ENCODE data around the gene CLEC17A.

CLEC17A gene

DNA sequence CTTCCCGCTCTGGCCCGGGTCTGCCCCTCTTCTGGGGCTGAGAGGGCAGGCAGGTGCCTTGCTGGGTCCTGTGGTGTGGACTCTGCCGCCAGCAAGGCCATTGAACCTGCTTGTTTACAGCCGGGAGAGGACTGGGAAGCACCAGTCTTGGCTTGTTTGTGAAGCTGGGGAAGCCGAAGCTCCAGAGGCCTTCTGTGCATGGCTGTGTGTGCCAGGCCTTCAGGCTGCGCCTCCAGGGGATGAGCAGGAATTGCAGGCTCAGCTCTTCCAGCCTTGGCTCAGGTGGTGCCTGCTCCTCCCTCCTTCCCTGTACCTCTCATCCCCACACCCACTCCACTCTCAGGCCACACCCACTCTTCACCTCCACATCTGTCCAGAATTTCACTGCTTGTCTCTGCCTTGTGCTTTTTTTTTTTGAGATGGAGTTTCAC lies 28.5 kb upstream of the CLEC17A start:
- no peak for DNase-seq (ENCODE audit: low spot score)
- TF ChIP-seq, protein P1, sequence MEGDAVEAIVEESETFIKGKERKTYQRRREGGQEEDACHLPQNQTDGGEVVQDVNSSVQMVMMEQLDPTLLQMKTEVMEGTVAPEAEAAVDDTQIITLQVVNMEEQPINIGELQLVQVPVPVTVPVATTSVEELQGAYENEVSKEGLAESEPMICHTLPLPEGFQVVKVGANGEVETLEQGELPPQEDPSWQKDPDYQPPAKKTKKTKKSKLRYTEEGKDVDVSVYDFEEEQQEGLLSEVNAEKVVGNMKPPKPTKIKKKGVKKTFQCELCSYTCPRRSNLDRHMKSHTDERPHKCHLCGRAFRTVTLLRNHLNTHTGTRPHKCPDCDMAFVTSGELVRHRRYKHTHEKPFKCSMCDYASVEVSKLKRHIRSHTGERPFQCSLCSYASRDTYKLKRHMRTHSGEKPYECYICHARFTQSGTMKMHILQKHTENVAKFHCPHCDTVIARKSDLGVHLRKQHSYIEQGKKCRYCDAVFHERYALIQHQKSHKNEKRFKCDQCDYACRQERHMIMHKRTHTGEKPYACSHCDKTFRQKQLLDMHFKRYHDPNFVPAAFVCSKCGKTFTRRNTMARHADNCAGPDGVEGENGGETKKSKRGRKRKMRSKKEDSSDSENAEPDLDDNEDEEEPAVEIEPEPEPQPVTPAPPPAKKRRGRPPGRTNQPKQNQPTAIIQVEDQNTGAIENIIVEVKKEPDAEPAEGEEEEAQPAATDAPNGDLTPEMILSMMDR (IDR thresholded peaks at IDR 0.05; ENCODE audit: extremely low read depth, missing control alignments): no peak

DNA sequence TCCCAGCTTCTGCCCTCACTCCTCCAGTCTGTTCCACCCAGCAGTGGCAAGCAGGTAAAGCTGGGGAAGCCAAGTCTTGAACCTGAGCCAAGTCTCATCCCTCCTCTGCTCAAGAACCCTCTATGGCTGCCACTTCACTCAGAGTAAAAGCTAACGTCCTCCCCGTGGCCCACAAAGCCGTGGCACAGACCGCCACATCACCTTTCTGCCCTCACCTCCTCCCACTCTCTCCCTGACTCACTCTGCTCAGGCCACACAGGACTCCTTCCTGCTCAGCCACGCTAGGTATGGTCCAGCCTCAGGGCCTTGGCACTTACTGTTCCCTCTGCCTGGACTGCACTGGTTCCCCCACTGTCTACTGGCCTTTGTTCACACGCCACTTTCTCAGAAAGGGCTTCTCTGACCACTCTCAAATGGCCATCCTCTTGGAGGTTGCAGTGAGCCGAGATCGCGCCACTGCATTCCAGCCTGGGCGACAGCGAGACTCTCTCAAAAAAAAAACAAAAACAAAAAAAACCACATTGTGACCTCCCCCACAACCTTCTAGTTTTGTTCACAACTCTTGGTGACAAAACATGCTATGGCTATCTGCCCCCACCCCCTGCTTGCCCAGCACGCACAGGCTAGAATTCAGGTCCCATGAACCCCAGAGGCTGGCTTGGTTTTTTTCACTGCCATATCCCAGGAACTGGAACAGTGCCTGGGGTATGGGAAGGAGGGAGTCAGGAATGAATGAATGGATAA lies 26.8 kb upstream of the CLEC17A start:
- TF ChIP-seq, protein P1 (IDR thresholded peaks at IDR 0.05; ENCODE audit: extremely low read depth, missing control alignments): no peak
- DNase-seq (ENCODE audit: low spot score): no peak

DNA sequence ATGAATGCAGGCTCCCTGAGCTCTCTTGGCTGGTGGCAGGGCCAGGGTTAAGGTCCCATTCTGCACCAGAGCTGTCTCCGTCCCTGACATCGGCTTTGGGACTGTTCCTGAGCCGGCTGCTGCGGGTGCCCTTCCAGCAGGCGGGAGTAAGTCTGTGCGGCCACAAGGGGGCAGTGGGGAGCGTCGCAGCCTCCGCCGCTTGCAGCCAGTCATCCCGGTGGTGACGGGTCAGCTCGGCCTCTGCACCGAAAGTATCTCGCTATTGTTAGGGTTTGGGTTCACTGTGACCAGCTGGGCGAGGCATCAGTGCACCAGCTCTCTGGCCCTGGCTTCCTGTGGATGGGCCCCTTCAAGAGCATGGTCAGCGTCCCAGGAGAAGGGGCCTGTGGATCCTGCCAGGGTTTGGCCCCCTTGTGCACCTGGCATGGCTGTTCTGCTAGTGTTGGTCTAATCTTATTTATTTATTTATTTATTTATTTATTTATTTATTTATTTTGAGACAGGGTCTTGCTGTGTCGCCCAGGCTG lies 26.2 kb upstream of the CLEC17A start:
- TF ChIP-seq, protein P1 (IDR thresholded peaks at IDR 0.05; ENCODE audit: extremely low read depth, missing control alignments): peak; percentile 91
- peak; percentile 90 for DNase-seq (ENCODE audit: low spot score)

DNA sequence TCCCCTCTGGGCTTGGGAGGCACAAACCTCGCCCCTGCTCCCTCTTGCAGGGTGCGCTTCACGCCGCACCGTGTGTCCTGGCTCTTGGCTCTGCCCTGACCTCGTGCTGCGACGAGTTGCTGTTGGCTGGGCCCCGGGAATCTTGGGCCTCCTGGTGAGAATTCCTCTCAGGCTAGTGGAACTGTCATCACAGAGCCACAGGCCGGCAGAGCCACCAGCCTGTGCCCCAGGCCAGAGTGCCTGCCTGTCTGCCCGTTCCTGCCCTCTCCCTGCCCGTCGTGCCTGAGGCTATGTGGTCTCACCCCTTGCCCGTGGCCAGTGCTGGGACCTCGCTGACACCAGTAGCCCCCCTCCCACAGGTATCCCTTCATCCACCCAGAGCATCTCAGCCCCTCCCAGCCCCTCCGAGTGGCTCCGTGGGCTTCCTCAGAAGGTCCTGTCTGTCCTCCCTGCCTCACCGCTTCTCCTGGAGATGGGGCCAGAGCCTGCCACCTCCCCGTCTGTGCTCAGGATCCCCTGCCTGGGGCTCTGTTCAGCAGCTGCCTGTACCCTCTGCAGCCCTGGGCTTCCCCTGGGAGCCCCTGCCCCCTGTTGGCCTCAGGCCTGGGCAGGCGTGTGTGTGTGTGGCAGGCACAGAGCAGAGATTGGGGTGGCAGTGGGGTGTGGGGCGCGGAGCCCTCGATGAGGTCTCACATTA lies 24.4 kb upstream of the CLEC17A start:
- no peak for DNase-seq (ENCODE audit: low spot score)

DNA sequence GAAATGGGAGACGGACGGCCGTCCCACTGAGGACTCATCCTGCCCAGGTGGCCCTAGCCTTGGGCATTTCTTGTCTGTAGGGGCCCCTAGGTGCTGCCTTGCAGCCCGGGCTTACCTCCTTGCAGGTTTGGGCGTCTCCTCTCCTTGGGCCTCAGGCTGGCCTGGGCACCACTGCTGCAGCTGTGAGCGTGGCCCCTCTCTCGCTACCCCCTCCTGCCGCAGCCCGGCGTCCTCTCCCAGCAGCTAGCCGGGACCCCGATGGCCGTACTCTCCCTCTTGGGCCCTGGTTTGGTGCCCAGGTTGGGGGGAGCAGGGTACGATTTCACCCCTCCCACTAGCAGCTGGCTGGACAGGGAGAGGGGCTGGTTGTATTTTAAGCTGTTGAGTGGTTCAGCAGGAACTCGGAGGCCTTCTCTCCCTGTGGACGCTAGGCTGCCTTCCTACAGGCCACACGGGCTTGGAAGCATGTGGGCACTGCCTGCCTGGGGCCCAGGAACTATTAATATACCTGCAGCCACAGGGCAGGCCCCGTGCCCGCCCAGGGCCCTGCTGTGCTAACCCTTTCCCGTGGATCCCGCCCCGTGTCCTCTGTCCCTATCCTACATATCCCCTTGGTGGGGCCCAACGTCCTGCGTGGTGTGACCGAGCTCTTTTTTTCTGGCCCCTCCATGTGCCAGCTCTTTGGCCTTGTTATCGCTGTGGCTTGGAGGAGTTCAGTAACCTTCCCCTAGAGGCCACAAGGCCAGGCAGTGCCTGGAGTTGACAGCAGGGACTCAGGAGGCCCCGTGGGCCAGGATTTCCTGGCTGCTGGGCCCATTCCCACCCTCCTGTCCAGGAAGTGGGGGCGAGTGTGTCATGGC lies 22.7 kb upstream of the CLEC17A start:
- no peak for DNase-seq (ENCODE audit: low spot score)

More for the DNA sequence above, 24.4 kb upstream of the CLEC17A start:
- TF ChIP-seq, protein P1 (IDR thresholded peaks at IDR 0.05; ENCODE audit: extremely low read depth, missing control alignments): no peak

DNA sequence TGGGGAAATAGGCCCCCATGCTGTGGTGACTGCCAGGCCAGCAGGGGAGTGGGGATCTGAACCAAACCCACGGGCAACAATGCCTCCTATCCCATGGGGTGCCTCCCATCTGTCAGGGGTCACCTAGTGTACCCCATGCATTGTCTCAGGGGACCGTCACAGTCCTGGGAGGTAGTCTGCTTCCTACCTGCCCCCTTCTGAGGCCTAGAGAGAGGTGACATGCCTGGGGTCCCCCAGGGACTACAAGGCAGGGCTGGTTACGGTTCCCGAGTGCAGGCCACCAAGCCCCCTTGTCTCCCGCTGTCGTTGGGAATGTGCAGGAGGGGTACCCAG lies 22.1 kb upstream of the CLEC17A start:
- DNase-seq (ENCODE audit: low spot score): no peak
- TF ChIP-seq, protein P1 (IDR thresholded peaks at IDR 0.05; ENCODE audit: extremely low read depth, missing control alignments): no peak

More for the DNA sequence above, 22.7 kb upstream of the CLEC17A start:
- TF ChIP-seq, protein P1 (IDR thresholded peaks at IDR 0.05; ENCODE audit: extremely low read depth, missing control alignments): no peak
